ENCODE results near the gene CSHL1.
A peak's percentile ranks its signal among the peaks of the same experiment; 100 is the strongest.
"Not testable (repeated sequence)": the region's sequence is repeated elsewhere in the genome, so short reads cannot be mapped to it uniquely, and the experiment has no call there.

Gene CSHL1

GRCh38 chr17:63896524-63897354, 14.3 kb downstream of the CSHL1 start, which contains the start of gene CSH1:
Gene CSH1 (minus strand): TSS chr17:63896574. CDS start chr17:63896511, 63 bp downstream.
- not testable (repeated sequence) for H3K27me3 Mint-ChIP-seq; H3K27ac Mint-ChIP-seq; DNase-seq; ATAC-seq; H3K4me1 Mint-ChIP-seq; H3K9me3 Mint-ChIP-seq; H3K4me3 Mint-ChIP-seq; H3K36me3 Mint-ChIP-seq (ENCODE audit: low read depth)

- not testable (repeated sequence) for H3K4me3 Mint-ChIP-seq; DNase-seq; ATAC-seq; H3K36me3 Mint-ChIP-seq (ENCODE audit: low read depth); H3K27me3 Mint-ChIP-seq; H3K9me3 Mint-ChIP-seq; H3K4me1 Mint-ChIP-seq; H3K27ac Mint-ChIP-seq
Measured at GRCh38 chr17:63894821-63895220, 16.2 kb downstream of the CSHL1 start.

- not testable (repeated sequence) for ATAC-seq; H3K27me3 Mint-ChIP-seq; H3K36me3 Mint-ChIP-seq (ENCODE audit: low read depth); H3K9me3 Mint-ChIP-seq; H3K4me3 Mint-ChIP-seq; DNase-seq; H3K27ac Mint-ChIP-seq; H3K4me1 Mint-ChIP-seq
Measured at GRCh38 chr17:63894021-63894420, 17.0 kb downstream of the CSHL1 start.

- not testable (repeated sequence) for H3K9me3 Mint-ChIP-seq; H3K4me3 Mint-ChIP-seq; H3K27ac Mint-ChIP-seq; H3K27me3 Mint-ChIP-seq; DNase-seq; H3K4me1 Mint-ChIP-seq; H3K36me3 Mint-ChIP-seq (ENCODE audit: low read depth); ATAC-seq
Measured at GRCh38 chr17:63892316-63893037, 18.6 kb downstream of the CSHL1 start.

DNA sequence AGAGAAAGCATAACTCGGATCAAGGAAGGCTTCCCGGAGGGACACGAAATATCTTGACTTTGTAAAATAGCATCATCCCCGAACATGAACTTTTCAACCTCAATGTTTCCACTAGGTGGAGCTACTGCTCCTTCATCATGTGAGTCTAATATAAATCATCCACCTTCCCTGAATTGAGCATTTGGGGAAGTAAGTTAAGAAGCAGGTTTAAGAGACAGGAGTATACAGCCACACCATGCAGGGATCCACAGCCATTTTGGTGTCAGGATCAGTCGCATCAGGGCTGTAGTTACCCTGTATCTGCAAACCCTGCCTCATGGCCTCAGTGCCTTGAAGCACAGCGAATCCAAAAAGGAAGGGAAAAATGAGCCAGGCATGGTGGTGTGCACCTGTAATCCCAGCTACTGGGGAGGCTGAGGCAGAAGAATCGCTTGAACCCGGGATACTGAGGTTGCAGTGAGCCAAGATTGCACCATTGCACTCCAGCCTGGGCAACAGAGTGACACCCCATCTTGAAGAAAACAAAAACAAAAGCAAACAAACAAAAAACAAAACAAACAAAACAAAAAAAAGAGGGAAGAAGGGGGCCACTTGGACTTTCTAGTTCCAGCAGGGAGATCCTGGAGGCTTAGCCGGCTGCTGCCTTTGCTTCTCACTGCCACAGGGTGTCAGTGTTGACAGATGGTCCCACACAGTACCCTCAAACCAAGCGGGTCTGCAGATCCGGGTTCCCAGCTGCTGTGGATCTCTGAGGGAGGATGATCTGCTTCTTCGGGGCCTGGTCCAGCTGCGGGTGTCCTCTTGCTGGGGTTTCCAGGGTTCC, 21.8 kb downstream of the CSHL1 start:
- H3K9me3 Mint-ChIP-seq; DNase-seq; H3K36me3 Mint-ChIP-seq (ENCODE audit: low read depth); H3K27ac Mint-ChIP-seq; H3K4me3 Mint-ChIP-seq; H3K27me3 Mint-ChIP-seq; H3K4me1 Mint-ChIP-seq: not testable (repeated sequence)
- peak; percentile 66 for ATAC-seq

DNA sequence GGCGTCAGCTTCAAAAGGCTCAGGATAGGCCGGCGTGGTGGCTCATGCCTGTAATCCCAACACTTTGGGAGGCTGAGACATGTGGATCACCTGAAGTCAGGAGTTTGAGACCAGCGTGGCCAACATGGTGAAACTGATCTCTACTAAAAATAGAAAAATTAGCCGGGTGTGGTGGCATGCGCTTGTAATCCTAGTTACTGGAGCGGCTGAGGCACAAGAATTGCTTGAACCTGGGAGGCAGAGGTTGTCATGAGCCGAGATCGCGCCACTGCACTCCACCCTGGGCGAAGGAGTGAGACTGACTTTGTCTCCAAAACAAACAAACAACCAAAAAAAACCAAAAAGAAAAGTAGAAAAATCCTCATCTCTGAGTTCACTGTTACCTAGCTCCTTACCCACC, 25.9 kb downstream of the CSHL1 start:
- not testable (repeated sequence) for DNase-seq; H3K9me3 Mint-ChIP-seq; H3K4me3 Mint-ChIP-seq; H3K4me1 Mint-ChIP-seq; H3K27ac Mint-ChIP-seq; H3K27me3 Mint-ChIP-seq; ATAC-seq; H3K36me3 Mint-ChIP-seq (ENCODE audit: low read depth)

DNA sequence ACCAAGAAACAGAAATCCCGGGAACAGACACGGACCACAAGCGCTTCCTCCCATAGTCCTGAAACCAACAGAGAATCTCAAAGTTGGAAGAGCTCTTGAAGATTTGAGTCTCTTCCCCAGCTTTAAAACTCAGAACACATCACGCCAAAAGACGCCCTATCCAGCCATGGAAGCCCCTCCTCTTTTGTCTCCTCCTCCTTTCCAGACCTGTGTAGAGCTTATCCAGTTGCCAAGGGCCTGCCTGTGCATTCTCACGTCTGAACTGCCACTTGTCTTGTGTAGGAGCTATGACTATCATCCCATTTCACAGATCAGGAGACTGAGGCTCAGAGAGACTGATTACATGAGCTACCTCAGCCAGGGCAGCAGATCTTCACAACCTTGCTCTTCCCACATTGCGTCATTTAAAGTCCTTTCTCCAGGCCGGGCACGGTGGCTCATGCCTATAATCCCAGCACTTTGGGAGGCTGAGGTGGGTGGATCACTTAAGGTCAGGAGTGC, 28.4 kb downstream of the CSHL1 start:
- H3K36me3 Mint-ChIP-seq (ENCODE audit: low read depth); H3K9me3 Mint-ChIP-seq; H3K27me3 Mint-ChIP-seq; H3K4me3 Mint-ChIP-seq; H3K4me1 Mint-ChIP-seq; H3K27ac Mint-ChIP-seq; DNase-seq; ATAC-seq: not testable (repeated sequence)

DNA sequence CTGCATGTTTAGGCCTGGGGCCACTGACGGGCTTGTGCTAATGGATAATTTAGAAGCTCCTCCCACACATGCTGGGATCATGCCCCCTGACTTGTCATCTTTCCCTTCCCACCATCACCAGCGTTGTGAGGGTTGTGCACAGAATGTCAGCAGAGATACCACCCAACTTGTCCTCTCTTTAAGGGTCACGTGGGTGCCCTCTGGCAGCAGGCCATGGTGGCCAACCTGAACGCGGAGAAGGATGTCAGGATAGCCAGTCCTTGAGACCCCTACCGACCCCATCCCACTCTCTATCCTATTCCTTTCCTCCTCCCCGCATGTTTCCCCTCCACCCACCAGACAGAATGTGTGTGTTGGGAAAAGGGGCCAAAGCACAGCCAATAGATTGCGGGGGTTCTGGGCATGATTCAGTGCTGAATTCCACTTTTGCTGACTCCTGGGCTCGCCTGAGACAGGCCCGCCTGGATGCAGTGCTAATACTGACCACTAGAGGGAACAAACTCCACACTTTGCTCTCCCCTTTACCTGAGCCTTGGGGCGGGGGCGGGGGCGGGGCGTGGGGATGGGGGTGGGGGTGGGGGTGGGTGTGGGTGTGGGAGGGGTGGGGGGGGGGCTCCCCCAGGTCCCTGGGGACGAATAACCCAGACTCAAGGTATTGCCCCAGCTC, 29.0 kb downstream of the CSHL1 start, which contains the start of gene GH2:
Gene GH2, minus strand, starts transcription at position 10 of the 667 bp plus-strand sequence. CDS start 143 bp downstream, outside the sequence.
- no peak within 1 kb of the TSS for H3K27ac Mint-ChIP-seq
- H3K27me3 Mint-ChIP-seq, result no peaks in the 10 kb centered on the region
- H3K4me3 Mint-ChIP-seq, result no peak within 1 kb of the TSS
- H3K4me1 Mint-ChIP-seq, result peaks cover 2% of the 10 kb centered on the region
- no peaks in the 10 kb centered on the region for H3K9me3 Mint-ChIP-seq
- no peaks in the 10 kb centered on the region for H3K36me3 Mint-ChIP-seq (ENCODE audit: low read depth)
- DNase-seq, result peak; percentile 72
- ATAC-seq, result peak; percentile 83

GRCh38 chr17:63881337-63881736, 29.7 kb downstream of the CSHL1 start:
- not testable (repeated sequence) for H3K9me3 Mint-ChIP-seq; H3K36me3 Mint-ChIP-seq (ENCODE audit: low read depth); H3K4me1 Mint-ChIP-seq; ATAC-seq; H3K27me3 Mint-ChIP-seq; H3K4me3 Mint-ChIP-seq; DNase-seq; H3K27ac Mint-ChIP-seq

GRCh38 chr17:63880706-63881105, 30.4 kb downstream of the CSHL1 start:
- peaks cover 2% of the 10 kb centered on the region for H3K4me1 Mint-ChIP-seq
- no peak overlapping the region for H3K4me3 Mint-ChIP-seq
- H3K27me3 Mint-ChIP-seq, result no peaks in the 10 kb centered on the region
- H3K9me3 Mint-ChIP-seq, result no peaks in the 10 kb centered on the region
- no peak overlapping the region for H3K27ac Mint-ChIP-seq
- no peak for ATAC-seq
- no peak for DNase-seq
- H3K36me3 Mint-ChIP-seq (ENCODE audit: low read depth), result no peaks in the 10 kb centered on the region

DNA sequence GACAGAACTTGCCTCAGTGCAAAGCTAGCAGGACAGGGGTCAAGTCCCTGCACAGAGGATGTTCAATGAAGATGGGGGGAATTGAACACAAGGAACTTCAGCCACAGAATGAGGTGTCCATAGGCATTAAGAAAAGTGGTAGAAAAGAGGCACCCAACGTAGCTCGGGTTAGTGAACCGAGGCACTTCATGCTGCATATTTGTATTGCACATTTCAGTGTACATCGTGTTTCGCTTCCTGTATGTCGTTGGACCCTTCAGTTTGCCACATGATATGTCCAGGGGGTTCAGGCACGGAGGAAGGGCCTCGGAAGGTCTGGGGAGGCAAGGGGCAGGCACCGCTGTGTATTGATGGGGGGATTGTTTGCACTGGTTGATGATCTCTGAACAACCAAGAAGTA, 32.6 kb downstream of the CSHL1 start:
- not testable (repeated sequence) for H3K9me3 Mint-ChIP-seq; H3K36me3 Mint-ChIP-seq (ENCODE audit: low read depth); H3K4me1 Mint-ChIP-seq; H3K27ac Mint-ChIP-seq; DNase-seq; H3K27me3 Mint-ChIP-seq; H3K4me3 Mint-ChIP-seq; ATAC-seq

- ATAC-seq; H3K27ac Mint-ChIP-seq; H3K4me1 Mint-ChIP-seq; H3K9me3 Mint-ChIP-seq; H3K27me3 Mint-ChIP-seq; DNase-seq; H3K4me3 Mint-ChIP-seq; H3K36me3 Mint-ChIP-seq (ENCODE audit: low read depth): not testable (repeated sequence)
Measured at GRCh38 chr17:63874693-63875092, 36.4 kb downstream of the CSHL1 start.

DNA sequence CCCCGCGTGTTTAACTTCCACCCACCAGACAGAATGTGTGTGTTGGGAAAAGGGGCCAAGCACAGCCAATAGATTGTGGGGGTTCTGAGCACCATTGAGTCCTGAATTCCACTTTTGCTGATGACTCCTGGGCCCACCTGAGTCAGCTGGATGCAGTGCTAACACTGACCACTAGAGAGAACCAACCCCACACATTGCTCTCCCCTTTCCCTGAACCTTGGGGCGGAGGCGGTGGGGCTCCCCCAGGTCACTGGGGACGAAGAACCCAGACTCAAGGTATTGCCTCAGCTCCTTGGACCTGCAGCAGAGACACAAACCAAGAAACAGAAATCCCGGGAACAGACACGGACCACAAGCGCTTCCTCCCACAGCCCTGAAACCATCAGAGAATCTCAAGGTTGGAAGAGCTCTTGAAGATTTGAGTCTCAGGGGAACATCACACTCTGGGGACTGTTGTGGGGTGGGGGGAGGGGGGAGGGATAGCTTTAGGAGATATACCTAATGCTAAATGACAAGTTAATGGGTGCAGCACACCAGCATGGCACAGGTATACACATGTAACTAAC, 36.9 kb downstream of the CSHL1 start:
- not testable (repeated sequence) for DNase-seq; H3K27me3 Mint-ChIP-seq; H3K4me1 Mint-ChIP-seq; H3K9me3 Mint-ChIP-seq; H3K36me3 Mint-ChIP-seq (ENCODE audit: low read depth); H3K27ac Mint-ChIP-seq; H3K4me3 Mint-ChIP-seq; ATAC-seq

DNA sequence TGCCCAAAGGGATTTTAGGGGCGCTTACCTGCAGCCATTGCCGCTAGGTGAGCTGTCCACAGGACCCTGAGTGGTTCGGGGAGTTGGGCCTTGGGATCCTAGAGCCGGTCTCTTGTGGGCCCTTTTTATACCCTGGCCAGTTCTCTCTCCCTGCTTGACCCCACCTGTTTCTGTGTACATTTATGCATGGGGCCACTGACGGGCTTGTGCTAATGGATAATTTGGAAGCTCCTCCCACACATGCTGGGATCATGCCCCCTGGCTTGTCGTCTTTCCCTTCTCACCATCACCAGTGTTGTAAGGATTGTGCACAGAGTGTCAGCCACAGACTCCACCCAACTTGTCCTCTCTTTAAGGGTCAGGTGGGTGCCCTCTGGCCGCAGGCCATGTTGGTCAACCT, 37.5 kb downstream of the CSHL1 start, which contains the start of gene CSH2:
Gene CSH2, minus strand, starts transcription at position 101 of the 400 bp plus-strand sequence. Its CDS starts 63 bp downstream, at position 38.
- not testable (repeated sequence) for H3K27me3 Mint-ChIP-seq, ATAC-seq, H3K4me3 Mint-ChIP-seq

More for the DNA sequence above, 37.5 kb downstream of the CSHL1 start, which contains the start of gene CSH2:
- H3K36me3 Mint-ChIP-seq (ENCODE audit: low read depth); H3K27ac Mint-ChIP-seq; DNase-seq; H3K4me1 Mint-ChIP-seq; H3K9me3 Mint-ChIP-seq: not testable (repeated sequence)

All from activated naive CD8-positive, alpha-beta T cell treated with anti-CD3 and anti-CD28 coated beads, Interleukin-2, amount 50 U/mL, for 24 hours (primary cell).